Activated naive CD8-positive, alpha-beta T cell treated with anti-CD3 and anti-CD28 coated beads, Interleukin-2, amount 50 U/mL, for 16 hours (primary cell): ENCODE results near the gene IQSEC2.

Experiments used
- DNase-seq: peaks from one replicate; pipeline ENCODE4 v3.0.0-alpha.2; 2020; ENCODE audit warnings: low read depth, low spot score

Gene IQSEC2

DNA sequence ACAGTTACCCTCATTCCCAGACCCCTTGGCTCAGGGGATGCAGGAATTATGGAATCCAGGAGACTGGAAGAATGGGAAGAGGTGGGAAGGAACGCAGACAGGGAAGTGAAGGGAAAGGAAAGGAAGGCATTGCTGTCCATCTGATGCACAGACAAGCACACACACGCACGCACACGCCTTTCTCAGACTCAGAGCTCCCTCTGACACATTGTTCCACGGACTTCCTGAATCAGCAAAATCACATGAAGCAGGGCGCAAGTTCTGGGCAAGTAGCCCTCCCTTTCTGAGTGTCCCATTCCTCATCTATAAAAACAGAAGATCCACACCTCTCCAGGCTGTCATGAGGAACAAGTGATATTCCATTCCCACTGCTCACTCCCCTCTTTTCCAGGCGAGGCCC lies 13.2 kb downstream of the IQSEC2 start:
- no peak for DNase-seq

DNA sequence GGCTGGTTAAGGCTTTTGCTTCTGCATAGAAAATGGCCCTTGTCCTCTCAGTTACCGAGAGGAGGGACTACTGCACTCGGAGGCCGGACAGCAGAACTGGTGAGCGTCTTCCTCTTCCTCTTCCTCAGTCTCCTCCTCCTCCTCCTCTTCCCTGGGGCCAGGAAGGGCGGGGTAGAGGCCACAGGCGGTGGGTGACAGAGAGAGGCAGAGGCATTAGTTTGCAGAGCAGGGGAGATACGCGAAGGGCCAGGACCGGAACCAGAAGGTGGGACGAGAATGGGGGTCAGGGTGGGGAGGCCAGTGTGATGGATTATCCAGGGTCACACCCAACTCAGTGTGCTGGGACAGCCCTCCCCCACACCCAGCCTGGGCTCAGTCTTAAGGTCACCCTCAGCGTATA lies 14.5 kb downstream of the IQSEC2 start:
- no peak for DNase-seq

DNA sequence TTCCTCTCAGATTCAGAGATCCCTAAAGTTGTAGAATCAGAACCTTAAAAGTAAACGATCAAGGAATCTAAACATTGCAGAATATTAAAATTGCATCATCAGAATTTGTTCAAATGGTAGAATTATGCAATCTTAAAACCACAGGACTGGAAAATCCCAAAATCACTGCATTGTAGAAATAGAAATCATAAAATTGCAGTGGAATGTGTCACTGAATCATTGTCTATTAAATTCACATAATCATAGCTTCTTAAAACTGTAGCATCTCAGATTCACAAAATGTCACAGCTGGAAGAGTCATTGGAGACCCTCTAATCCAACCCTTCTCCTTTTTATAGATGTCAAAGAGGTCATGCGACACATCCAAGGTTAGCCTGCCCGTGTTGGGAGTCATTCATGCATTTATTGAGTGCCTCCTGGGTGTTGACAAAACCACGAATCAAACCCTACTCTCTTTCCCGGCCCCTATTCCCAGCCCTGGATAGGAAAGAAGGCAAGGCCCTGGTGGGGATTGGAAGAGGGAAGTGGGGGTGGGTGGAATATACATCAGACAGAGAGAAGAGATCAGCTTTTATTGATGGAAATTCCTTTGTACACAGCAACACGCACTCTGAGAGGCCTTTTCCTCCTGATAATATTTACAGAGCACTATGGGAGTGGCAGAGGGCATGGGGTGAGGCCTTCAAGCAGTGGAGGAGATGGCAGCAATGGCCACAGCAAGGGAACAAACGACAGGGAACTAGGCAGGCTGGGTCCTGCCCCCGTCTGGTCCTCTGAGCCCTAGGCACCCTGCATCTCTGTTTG lies 15.4 kb downstream of the IQSEC2 start:
- DNase-seq, result no peak

DNA sequence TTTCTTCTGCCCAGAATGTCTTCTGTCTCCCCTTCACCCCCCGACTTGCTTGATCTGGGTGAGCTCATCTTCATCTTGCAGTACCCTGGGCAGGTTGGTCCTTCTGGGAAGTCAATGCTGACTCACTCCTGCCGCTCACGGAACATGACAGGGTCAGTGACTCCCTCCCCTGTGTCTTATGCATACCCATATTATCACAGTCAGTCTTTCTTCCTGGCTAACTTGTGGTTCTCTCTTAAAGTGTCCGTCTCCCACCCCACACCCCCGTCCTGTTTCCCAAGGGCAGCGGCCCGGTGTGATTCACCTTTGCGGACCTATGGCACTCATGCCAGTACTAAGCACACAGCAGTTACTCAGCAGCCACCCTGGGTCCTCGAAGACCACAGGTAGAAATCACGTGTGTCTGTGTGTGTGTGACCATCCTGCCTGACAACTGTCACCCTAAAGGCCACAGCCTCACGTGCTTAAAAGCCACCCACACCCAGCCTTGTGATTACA lies 17.7 kb downstream of the IQSEC2 start:
- no peak for DNase-seq

DNA sequence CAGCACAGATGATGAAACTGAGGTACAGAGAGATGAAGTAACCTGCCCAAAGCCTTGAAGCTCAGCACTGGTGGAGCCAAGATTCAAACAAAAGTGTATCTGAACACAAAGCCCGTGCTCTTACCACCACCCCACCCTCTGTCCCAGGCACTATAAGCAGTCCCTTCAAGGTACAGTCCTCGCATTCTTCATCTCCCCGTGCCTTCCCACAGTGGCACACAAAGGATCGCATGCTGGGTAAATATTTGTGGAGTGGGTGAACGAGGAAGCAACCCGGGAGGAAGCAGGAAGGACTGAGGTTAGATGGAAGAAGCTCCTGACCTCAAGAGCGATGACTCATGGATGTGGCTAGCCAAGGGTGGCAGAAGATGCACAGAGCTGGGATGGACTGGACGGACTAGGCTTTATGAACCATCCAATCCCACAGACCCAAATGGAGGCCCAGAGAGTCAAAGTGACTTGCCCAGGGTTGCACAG lies 18.4 kb downstream of the IQSEC2 start:
- DNase-seq, result no peak

DNA sequence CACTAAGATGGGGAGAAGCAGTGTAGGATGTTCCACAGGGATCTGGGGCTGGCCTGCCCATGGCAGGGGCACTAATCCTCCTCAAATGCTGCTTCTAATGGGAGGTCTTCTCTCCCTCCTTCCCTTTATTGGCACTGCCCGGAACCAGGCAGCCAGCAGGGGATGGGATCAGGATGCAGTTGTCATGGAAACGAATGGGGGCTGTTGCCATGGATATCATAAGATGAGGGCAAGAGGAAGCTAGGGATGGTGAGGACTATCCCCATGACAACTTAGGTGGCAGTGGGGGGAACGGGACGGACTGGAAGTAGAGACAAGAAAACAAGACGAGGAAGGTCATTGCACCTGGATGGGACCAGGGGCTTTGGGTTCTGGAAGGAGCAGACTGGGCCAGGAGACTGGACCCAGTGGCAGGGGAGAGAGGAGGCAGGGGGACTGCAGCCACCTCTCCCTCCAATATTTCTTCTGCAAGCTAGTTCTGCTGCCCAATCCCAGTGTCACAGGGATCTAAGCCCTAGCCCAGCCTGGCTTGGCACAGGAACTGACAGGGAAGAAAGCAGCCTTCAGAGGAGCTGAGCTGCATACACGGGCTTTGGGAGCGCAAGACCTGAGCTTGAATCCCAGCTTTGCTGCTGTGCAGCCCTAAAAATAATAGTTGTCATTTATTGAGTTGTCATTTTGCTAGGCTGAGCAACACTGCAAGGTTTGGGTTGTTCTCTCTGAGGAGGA lies 19.0 kb downstream of the IQSEC2 start:
- no peak for DNase-seq

DNA sequence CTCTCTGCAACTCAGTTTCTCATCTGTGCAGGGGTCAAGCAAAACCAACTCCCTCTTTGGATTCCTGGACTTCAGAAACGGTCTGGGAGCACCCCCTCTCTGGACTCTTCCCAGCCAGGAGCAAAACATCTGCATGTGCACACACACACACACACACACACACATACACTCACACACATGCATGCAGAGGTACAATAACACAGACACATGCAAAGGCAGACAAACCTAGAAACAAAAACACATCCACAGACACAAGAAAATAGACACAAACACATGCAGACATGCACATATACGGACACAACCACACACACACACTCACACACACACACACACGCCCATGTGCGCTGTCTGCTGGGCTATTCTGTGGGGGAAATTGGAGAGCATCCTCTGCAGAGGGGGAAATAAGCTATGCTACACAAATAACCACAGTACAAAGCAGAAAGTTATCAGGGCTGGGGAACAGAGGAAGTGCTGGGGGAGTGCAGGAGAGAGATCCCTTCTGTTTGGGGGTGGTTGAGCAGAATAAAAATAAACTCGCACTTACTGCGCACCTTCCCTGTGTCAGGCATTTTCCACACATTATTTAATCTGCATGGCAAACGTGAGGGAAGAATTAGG lies 19.9 kb downstream of the IQSEC2 start:
- no peak for DNase-seq

DNA sequence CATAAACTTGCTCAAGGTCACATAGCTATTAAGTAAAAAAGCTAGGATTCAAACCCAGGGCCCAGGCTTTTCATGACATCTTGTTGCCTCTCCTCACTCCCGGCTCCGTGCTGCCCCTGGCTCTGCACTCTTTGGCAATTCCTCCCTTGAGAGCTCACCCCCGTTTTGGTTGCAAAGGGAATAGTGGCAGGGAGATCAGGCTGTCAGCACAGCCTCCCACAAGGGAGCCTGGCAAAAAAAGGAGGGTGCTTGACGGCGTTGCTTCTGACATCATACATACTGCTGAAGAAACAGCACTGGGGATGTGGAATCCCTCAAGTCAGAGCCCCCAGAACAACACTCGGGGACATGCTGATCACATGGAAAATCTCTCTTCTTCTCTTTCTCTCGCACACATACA lies 20.5 kb downstream of the IQSEC2 start:
- no peak for DNase-seq

DNA sequence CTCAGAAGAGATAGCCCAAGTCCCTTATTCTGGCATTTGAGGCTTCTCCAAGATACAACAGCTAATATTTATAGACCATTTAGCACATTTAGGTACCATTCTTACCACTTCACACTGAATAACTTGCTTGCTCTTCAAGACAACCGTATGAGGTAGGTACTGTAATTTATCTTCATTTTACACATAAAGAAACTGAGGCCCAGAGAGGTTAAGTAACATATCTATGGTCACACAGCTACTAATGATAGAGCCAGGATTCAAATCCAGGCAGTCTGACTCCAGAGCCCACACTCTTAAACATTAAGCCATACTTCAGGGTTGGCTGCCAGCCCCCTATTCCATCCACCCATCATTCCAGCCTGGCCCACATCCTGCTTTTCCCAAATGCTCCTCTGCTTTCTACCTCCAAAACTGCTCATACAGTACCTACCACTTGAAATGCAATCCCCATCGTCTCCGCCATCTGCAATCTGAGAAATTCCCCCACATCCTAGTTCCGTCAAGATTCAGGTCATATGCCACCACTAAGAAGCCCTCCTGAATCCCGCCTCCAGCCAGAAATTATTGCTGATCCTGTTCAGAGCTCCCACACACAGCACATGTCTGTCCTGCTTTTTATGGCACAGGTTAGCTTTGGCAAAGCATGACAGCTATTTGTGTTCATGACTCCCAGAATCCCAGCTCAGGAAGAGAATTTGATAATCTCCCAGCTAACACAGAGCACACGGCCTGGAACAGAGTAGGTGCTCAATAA lies 23.5 kb downstream of the IQSEC2 start:
- DNase-seq, result no peak

DNA sequence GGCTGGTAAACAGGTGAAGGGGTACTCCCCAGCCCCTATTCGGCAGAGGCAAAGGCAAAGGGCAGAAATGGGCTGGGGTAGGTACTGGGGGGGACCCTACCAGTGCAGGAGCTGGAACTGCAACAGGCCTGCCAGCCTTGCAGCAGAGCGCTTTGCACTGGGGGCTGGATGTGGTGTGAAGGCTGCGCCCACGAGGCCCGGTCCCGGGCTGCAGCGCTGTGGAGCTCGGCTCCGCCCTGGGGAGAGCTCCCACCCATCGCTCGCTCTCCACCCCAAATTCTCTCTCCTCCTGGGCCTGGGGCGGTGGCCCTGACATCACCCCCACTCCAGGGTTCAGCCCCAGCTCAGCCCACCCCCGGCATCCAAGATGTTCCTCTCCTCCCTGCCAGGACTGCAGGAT lies 24.2 kb downstream of the IQSEC2 start:
- DNase-seq, result no peak

DNA sequence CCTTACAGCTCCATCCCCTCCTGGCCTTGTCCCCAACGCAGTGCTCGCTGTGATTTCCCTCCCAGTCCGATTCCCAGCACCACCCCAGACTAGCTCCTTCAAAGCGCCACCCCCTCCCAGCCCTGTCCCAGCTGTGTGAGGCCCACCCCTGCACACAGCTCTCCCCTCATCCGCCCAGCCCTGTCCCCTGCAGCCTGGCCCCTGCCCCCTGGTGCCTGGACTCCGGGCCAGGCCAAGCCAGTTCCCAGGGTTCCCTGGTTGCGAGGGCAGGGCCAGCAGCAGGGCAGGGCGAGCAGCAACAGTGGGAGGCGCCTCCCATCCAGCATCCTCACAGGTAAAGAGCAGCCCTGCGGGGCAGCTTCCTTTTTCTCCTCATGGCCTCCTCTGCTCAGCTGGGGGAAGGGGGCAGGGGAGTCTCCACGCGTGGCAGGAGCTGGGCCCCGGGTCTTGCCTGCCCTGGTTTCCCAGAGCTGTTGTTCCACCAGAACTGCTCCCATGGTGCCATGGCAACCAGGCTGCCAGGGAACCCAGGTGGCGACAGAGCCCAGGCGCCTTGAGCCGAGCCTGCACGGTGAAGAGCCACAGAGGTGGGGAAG lies 24.8 kb downstream of the IQSEC2 start:
- DNase-seq, result no peak

DNA sequence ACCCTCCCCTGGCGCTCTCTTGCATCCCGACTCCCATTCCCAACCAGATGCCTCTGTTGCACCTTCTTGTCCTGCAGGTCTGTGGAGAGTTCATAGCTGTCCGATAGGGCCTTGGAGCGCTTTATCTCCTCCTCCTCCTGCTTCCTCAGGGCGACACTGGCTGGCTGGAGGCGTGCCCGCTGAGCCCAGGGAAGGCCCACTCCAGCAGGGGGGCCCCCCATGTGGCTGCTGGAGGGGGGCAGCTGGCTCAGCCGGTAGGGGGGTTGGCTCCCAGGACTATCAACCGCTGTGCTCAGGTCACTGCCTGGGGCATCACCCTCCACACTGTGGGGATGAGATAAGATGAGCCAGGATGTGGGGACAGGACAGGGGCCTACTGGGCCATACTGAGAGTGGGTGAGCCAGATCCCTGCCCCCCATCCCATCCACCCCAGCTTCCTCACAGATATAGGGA lies 25.6 kb downstream of the IQSEC2 start:
- no peak for DNase-seq

DNA sequence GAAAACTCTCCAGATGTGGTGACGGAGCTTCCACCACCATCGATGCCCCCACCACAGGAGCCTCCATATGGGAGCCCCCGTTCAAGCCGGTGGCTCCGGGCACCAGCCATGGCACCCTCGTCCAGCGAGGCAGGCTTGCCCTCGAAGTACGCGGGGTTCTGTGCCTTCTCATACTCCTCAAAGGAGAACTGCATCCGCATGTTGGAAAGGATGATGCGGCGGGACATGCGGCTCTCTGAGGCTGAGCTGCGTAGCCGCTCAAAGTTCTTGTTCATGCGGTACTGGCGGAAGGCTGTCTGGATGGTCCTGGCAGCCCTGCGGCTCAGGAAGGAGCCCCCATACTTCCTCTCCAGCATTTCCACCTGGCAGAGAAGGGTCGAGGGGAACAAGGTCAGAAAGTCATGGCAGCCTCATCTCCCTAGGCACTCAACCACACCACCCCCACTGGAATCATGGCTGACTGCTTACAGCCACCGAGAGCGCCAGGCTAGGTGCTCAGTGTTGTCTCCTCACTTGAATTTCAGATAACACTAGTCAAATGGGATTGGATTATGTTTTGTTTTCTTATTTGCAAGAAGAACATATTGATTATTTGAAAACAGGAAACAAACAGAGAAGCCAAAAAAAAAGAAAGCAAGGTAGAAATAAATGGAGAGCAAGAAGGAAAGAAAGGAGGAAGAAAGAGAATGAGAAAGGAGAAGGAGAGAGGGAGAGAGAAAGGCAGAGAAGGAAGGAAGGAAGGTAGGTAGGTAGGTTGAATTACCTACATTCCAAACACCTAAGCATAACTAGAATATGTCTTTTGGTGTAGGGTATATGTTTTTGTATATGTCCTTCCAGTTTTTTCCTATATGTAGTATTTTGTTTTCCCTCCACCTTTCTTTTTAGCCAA lies 26.6 kb downstream of the IQSEC2 start:
- no peak for DNase-seq

DNA sequence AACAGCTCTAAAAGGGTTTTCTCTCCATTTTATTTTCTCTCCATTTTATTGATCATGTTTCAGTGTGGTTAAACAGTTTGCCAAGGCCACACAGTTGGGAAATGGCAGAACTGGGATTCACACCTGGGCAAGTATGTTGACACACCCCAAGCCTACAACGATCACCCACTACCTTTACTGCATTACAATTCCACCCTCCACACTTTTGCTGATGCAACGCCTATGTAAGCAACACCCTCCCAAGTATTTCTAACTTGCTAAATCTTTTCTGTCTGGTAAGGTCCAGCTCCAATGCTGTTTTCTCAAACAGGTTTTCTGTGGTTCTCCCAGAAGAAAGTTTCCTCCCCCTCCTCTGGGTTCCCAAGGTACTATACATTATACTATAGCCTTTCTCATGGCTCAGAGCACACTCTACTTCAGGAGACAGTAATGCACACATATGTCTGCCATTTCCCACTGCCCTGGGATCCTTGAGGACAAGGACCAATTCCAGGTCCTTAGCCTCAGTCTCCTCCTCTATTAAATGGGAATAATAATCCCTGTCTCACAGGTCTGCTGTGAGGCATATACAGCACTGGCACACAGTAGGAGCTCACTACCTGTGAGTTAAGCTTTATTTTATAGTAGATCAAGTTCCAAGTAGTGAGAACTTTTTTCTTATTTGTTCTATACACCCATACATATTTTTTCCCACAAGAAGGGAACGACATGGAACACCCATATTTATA lies 27.9 kb downstream of the IQSEC2 start:
- no peak for DNase-seq

DNA sequence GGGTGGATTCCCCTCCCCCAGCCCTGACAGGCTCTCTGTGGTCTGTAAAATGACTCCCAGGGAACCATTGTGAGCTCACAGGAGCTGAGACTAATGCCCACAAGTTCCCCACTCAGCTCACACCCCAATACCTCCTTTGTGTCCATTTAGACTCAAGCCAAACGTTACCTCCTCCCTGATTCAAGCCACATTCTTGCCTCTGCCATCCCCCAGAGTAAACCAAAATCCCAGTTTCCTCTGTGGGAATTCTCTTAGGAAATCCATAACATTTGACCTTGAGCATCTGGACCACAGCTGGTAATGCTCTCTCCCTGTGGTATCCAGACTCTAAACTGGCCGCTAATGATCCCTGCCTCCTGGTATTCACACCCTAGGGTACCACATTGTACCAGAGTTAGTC lies 30.1 kb downstream of the IQSEC2 start:
- no peak for DNase-seq

DNA sequence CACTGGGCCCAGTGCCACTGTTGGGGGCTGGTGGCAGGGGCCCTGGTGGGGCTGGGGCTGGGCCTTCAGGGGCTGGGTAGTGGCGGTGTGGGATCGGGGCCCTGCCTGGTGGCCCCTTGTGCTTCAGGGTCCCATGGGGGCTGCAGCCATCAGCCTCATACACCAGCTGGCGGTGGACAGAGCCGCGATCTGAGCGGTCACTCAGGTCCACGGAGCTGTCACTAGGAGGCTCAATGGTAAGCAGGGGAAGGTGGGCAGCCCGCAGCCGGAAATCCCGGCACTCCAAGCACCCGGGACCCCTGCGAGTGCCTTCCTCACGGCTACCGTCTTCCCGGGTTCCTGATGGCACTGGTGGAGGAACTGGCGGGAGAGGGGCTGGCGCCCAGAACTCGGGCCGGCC lies 30.8 kb downstream of the IQSEC2 start:
- no peak for DNase-seq

DNA sequence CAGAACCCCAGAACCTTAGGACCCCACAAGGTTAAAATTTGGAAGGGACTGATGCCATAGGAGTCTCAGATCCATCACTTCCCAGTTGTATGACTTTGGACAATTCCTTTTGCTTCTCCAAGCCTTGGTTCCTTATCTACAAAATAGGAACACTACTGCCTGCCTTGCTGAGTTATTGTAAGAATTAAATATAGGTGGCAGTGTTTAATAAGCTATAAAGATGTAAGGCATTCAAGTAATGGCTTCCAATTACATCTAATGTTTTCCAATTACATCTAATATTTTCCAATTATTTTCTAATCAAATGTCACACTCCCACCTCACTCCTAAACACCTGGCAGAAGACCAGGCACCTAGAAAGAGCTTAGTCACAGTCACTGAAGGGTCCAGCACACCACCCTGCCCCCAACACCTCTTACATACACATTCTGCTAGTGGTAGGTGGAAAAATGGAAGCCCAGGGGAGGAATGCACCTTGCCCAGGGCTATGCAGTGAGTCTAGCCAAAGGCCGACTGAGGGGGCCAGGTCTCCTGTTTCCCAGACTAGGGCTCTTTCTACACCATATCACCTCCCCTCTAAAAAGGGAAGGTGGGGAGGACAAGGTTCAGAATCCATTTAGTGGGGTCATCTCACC lies 31.9 kb downstream of the IQSEC2 start:
- DNase-seq, result no peak

DNA sequence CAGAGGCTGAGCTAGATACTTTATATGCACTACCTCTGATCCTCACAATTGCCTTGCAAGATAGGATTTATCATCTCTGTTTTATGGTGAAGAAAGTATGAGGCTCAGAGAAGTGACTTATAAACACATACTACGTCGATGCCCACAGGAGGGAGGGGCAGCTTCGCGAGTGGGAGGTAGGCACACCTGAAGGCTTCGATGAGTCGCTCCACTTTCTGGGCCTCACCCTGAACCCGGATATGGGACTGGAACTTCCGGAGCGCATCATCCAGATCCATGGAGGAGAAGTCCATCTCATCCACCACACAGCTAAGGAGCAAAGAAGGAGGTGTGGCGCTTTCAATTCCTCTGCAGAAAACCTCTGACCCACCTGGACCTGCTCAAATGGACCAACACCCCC lies 33.5 kb downstream of the IQSEC2 start:
- DNase-seq, result no peak

DNA sequence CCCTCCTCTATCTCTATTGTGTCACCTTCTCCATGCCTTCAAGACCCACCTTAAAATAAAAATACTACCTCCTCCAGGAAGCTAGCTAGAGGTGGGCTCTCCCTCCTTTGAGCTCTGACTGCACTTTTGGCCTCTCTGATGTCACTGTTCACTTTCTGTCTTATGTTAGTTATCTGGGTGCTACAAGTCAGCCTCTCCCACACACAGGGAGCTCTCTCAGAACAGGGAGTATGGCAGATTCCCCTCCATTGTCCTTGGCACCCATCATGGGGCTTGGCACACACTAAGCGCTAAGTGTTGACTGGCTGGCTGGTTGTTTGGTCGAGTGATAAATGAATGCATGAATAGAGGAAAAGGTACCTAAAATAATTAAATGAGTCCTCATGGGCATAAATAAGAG lies 35.2 kb downstream of the IQSEC2 start:
- DNase-seq, result no peak
